ENCODE measurements around the gene MEF2A.

DNA sequence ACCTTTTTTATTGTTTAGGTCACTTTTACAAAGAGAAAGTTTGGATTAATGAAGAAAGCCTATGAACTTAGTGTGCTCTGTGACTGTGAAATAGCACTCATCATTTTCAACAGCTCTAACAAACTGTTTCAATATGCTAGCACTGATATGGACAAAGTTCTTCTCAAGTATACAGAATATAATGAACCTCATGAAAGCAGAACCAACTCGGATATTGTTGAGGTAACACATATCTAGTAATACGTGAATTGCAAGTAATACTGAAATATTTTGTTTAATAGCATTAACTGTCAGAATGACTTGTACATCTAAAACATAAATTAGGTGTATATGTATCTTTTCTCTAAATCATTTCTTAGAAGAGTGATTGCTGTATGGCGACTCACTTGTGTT is 79.8 kb downstream of the MEF2A start:
- TF ChIP-seq CTCF (IDR thresholded peaks at IDR 0.05; ENCODE audit: borderline replicate concordance, extremely low read depth, low read length, poor library complexity, severe bottlenecking) (no peak), EZH2 (IDR thresholded peaks at IDR 0.05; ENCODE audit: borderline replicate concordance, low read depth, low read length, severe bottlenecking) (no peak)
